ENCODE measurements around the gene TENM3. TPM values are rescaled to one million over a fixed set of nuclear protein-coding genes. Genes with fewer than 3 reads are reported as not detected.

The TENM3 gene
- total and polyA plus RNA-seq, 2 of the 8 experiments (the other 6 are each of a cell fraction or from before 2014, with no cell fraction given): 36.9 to 69.3 TPM

- TF ChIP-seq CHD2 (IDR thresholded peaks at IDR 0.05; ENCODE audit: low read length): no peak
Observed at GRCh38 chr4:182620111-182620980, 377.1 kb downstream of the TENM3 start (continued).
